Measurements from ENCODE around the gene RGP1. TPM values are rescaled to one million over a fixed set of nuclear protein-coding genes. Genes with fewer than 3 reads are reported as not detected.

The RGP1 gene, protein sequence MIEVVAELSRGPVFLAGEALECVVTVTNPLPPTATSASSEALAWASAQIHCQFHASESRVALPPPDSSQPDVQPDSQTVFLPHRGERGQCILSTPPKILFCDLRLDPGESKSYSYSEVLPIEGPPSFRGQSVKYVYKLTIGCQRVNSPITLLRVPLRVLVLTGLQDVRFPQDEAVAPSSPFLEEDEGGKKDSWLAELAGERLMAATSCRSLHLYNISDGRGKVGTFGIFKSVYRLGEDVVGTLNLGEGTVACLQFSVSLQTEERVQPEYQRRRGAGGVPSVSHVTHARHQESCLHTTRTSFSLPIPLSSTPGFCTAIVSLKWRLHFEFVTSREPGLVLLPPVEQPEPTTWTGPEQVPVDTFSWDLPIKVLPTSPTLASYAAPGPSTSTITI
- 10 to 100 TPM; 19.4 to 30.3 TPM for total RNA-seq

DNA sequence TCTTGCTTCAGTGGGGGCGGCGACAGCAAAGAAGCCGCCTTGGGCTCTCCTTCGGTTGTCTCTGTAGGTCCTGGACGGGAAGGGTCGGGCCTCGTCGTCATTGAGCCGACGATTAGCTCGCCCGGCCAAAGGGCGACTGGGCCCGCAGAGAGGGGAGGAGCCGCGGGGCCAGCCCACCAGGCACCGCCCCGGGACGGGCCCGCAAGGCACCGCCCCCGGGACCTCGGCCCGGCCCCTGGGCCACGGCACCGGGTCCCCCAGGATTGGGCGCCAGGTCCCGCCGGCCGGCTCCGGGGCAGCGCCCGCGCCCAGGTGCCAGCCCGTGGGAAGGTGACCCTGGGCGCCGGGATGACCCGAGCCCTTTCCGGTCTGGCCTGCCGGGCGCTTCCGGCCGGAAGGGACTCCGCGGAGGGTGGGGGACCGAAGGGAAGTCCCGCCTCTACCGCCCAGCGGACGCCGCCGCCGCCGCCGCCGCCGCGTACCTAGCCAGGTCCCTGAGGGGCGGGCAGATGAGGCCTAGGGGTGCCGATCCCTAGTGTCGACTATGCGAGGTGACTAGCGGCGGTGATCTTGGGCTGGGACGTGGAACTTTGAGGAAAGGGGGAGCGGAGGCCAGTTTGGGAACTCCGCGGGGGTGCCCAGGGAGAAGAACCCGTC, at the start of gene RGP1, which contains the start of gene GBA2:
Gene RGP1, plus strand, starts transcription at position 430 of the 657 bp plus-strand sequence. CDS start 469 bp downstream, outside the sequence.
Gene GBA2, minus strand, starts transcription at position 371 of the 657 bp plus-strand sequence. CDS start 524 bp downstream, outside the sequence.
- Histone ChIP-seq H3K4me1 (replicated peaks) (peaks cover 21% of the 10 kb centered on the region), H3K27me3 (replicated peaks; ENCODE audit: insufficient read depth) (no peaks in the 10 kb centered on the region), H3K27ac (peak within 1 kb of the TSS; percentile 80 to 88), H3K9me3 (no peaks in the 10 kb centered on the region), H3K4me3 (peak within 1 kb of the TSS; percentile 72 to 89), H3K36me3 (peaks cover 5 to 11% of the 10 kb centered on the region in 2 donors)
- peak; percentile 76 for DNase-seq (ENCODE audit: low spot score)
- intact Hi-C loops (cut with DNase I) = no loop called here
- under 1% methylated on average over 36 of the region's 69 CpGs for WGBS
- TF ChIP-seq POLR2AphosphoS5 (IDR thresholded peaks at IDR 0.05) (peak; percentile 72), POLR2A (IDR thresholded peaks at IDR 0.05) (peak; percentile 66)
- TF ChIP-seq, protein P1, sequence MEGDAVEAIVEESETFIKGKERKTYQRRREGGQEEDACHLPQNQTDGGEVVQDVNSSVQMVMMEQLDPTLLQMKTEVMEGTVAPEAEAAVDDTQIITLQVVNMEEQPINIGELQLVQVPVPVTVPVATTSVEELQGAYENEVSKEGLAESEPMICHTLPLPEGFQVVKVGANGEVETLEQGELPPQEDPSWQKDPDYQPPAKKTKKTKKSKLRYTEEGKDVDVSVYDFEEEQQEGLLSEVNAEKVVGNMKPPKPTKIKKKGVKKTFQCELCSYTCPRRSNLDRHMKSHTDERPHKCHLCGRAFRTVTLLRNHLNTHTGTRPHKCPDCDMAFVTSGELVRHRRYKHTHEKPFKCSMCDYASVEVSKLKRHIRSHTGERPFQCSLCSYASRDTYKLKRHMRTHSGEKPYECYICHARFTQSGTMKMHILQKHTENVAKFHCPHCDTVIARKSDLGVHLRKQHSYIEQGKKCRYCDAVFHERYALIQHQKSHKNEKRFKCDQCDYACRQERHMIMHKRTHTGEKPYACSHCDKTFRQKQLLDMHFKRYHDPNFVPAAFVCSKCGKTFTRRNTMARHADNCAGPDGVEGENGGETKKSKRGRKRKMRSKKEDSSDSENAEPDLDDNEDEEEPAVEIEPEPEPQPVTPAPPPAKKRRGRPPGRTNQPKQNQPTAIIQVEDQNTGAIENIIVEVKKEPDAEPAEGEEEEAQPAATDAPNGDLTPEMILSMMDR (IDR thresholded peaks at IDR 0.05) = peak in 1 of 4 experiments; percentile 15

DNA sequence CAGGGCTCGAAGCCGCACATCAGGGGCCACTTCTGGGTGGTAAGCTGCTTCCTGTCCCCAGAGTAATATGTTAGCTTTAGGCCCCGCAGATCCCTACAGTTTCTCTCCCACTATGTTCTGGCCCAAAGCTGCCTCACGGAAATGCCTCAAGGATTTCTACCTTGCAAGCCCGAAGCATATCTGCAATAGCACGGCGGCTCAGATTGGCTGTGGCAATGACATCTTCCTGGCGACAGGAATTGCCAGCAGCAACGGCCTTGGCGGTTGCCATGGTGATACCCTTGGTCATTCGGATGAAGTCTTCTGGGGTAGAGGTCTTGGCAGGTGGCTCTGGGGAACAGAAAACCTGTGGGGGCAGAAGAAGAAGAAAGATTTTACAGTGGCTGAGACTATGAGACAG, 49.1 kb upstream of the RGP1 start:
- Histone ChIP-seq H3K27ac (no peak overlapping the region), H3K4me3 (no peak overlapping the region), H3K9me3 (no peaks in the 10 kb centered on the region), H3K36me3 (peaks cover 47 to 55% of the 10 kb centered on the region in 2 donors), H3K4me1 (replicated peaks) (no peaks in the 10 kb centered on the region), H3K27me3 (replicated peaks; ENCODE audit: insufficient read depth) (no peaks in the 10 kb centered on the region)
- WGBS = 84% methylated on average over 11 of the region's 11 CpGs
- intact Hi-C loops (cut with DNase I) = no loop called here
- TF ChIP-seq, protein P1 (IDR thresholded peaks at IDR 0.05) = no peak
- TF ChIP-seq POLR2A (IDR thresholded peaks at IDR 0.05) (no peak), POLR2AphosphoS5 (IDR thresholded peaks at IDR 0.05) (no peak)
- DNase-seq (ENCODE audit: low spot score) = no peak

DNA sequence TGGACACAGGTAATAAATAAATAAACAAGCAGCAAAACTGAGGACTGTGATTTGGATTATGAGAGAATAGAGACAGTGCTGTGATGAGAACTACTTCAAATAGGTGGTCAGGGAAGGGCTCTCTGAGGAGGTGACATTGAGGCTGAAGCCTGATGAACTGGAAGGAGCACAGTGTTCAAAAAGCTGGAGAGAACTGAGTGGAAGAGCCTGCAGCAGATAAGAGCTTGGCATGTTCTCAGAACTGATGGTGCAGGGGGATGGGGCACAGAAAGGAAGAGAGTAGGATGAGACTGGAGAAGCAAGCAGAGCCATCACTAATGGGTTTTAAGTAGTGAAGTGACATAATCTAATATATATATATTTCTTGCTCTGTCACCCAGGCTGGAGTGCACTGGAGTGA, 48.1 kb upstream of the RGP1 start:
- Histone ChIP-seq H3K4me1 (replicated peaks) (no peaks in the 10 kb centered on the region), H3K36me3 (peaks cover 55 to 64% of the 10 kb centered on the region in 2 donors), H3K27me3 (replicated peaks; ENCODE audit: insufficient read depth) (no peaks in the 10 kb centered on the region), H3K27ac (no peak overlapping the region), H3K4me3 (no peak overlapping the region), H3K9me3 (no peaks in the 10 kb centered on the region)
- no peak for DNase-seq (ENCODE audit: low spot score)
- intact Hi-C loops (cut with DNase I) = no loop called here
- TF ChIP-seq POLR2AphosphoS5 (IDR thresholded peaks at IDR 0.05) = no peak
- TF ChIP-seq, protein P1 (IDR thresholded peaks at IDR 0.05) = no peak
- no peak for TF ChIP-seq POLR2A (IDR thresholded peaks at IDR 0.05)

DNA sequence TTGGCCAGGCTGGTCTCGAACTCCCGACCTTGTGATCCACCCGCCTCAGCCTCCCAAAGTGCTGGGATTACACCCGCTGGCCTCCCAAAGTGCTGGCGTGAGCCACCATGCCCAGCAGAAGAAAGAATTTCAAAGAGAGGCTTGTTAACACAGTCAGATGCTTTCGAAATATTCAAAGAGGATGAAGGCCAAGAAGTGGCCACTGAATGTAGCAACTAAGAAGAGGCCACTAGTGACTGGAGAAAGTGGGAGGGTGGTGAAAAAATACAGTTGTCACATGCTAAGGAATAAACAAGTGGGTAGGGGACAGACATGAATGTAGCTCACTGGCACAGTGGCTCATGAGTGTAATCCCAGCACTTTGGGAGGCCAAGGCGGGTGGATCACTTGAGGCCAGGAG, 46.4 kb upstream of the RGP1 start:
- 98% methylated on average over 7 of the region's 7 CpGs for WGBS
- intact Hi-C loops (cut with DNase I) = no loop called here
- TF ChIP-seq POLR2AphosphoS5 (IDR thresholded peaks at IDR 0.05) (no peak), POLR2A (IDR thresholded peaks at IDR 0.05) (no peak)
- TF ChIP-seq, protein P1 (IDR thresholded peaks at IDR 0.05) = no peak
- no peak for DNase-seq (ENCODE audit: low spot score)
- no peaks in the 10 kb centered on the region for H3K4me1 ChIP-seq (replicated peaks)
- H3K27ac ChIP-seq = no peak overlapping the region
- H3K9me3 ChIP-seq = no peaks in the 10 kb centered on the region
- peaks cover 72 to 80% of the 10 kb centered on the region in 2 donors for H3K36me3 ChIP-seq
- no peaks in the 10 kb centered on the region for H3K27me3 ChIP-seq (replicated peaks; ENCODE audit: insufficient read depth)
- H3K4me3 ChIP-seq = no peak overlapping the region

Measured in prostate gland (tissue), 2 donors.